Keratinocyte (primary cell): Measurements from ENCODE around the gene NHSL1. TPM values are rescaled to one million over a fixed set of nuclear protein-coding genes. Genes with fewer than 3 reads are reported as not detected.

Source experiments
- DNase-seq: peaks from one replicate; pipeline ENCODE4 v3.0.0-alpha.2; 2011; ENCODE audit warnings: low read depth, missing footprints, low spot score
- FAIRE-seq: peaks from 2 replicates; lab custom pipeline; 2011; peaks lifted over from hg19 to GRCh38; lab: Jason Lieb, UNC
- H2AFZ ChIP-seq: 2 replicates; pipeline ENCODE4 v1.6.0; 2012; ENCODE audit warnings: low read length, control low read depth, inconsistent platforms; ENCODE audit not compliant: control insufficient read depth
- H3K27ac ChIP-seq: 2 replicates; pipeline ENCODE4 v1.5.1; 2011; ENCODE audit warnings: low read length; ENCODE audit not compliant: control insufficient read depth, insufficient read depth
- H3K27me3 ChIP-seq: 3 replicates; pipeline ENCODE4 v1.6.0; 2011; ENCODE audit warnings: low read length; ENCODE audit not compliant: control insufficient read depth, insufficient read depth; ENCODE audit errors: extremely low read depth
- H3K36me3 ChIP-seq, 2 experiments: 2 replicates in 1 of 2; 3 replicates in 1 of 2; pipeline ENCODE4 v1.5.1; 2011; ENCODE audit warnings: low read length in 2 of 2, mild to moderate bottlenecking in 1 of 2; ENCODE audit not compliant: control insufficient read depth in 2 of 2, insufficient read depth in 2 of 2; ENCODE audit errors: extremely low read depth in 1 of 2
- H3K4me1 ChIP-seq: 3 replicates; pipeline ENCODE4 v1.5.1; 2011; ENCODE audit warnings: low read length; ENCODE audit not compliant: control insufficient read depth, insufficient read depth; ENCODE audit errors: extremely low read depth
- H3K4me2 ChIP-seq: 3 replicates; pipeline ENCODE4 v1.6.0; 2011; ENCODE audit warnings: low read depth, low read length; ENCODE audit not compliant: control insufficient read depth, insufficient read depth; ENCODE audit errors: extremely low read depth
- H3K4me3 ChIP-seq, 3 experiments: fragments of 200-600 bp in 1 of 3; sonication (generic) in 1 of 3; 2 replicates in 2 of 3; 3 replicates in 1 of 3; pipeline ENCODE4 v1.5.1; 2011 to 2016; ENCODE audit warnings: low read length in 3 of 3, mild to moderate bottlenecking in 3 of 3, control low read depth in 2 of 3, inconsistent platforms in 1 of 3, low read depth in 1 of 3, mixed read lengths in 1 of 3, mixed run types in 1 of 3, moderate library complexity in 1 of 3; ENCODE audit not compliant: control insufficient read depth in 2 of 3, insufficient read depth in 2 of 3; ENCODE audit errors: extremely low read depth in 1 of 3
- H3K79me2 ChIP-seq: 2 replicates; pipeline ENCODE4 v1.6.0; 2012; ENCODE audit warnings: low read length; ENCODE audit not compliant: control insufficient read depth, insufficient read depth
- H3K9ac ChIP-seq: 3 replicates; pipeline ENCODE4 v1.6.0; 2011; ENCODE audit warnings: low read length; ENCODE audit not compliant: control insufficient read depth, insufficient read depth; ENCODE audit errors: extremely low read depth
- H3K9me1 ChIP-seq: 3 replicates; pipeline ENCODE4 v1.6.0; 2011; ENCODE audit warnings: low read length; ENCODE audit not compliant: control insufficient read depth, insufficient read depth; ENCODE audit errors: extremely low read depth
- H3K9me3 ChIP-seq: 2 replicates; pipeline ENCODE4 v1.5.1; 2012; ENCODE audit warnings: low read depth, low read length; ENCODE audit not compliant: control insufficient read depth
- H4K20me1 ChIP-seq: 3 replicates; pipeline ENCODE4 v1.6.0; 2011; ENCODE audit warnings: low read length; ENCODE audit not compliant: control insufficient read depth, insufficient read depth; ENCODE audit errors: extremely low read depth
- EZH2 ChIP-seq: IDR thresholded peaks from one replicate; pipeline ENCODE4 v1.6.1; 2012; ENCODE audit warnings: inconsistent platforms, mild to moderate bottlenecking, low read length, moderate library complexity
- dilution Hi-C: fragments of 300-500 bp; cut with MboI; formaldehyde crosslinking; loops from one replicate; pipeline ENCODE4 v1.7.0; 2020; ENCODE audit warnings: low sequenced_read_pairs; ENCODE audit not compliant: extremely low pct_ligation_motif_present
- polyA plus RNA-seq, 5 experiments: library from polyadenylated mRNA; depleted of rRNA in 3 of 5; stranded (reverse) in 3 of 5; stranded (forward) in 1 of 5; unstranded in 1 of 5; fragments of >200 nt; gene quantifications; 1 replicate in 1 of 5; 2 replicates in 3 of 5; 3 replicates in 1 of 5; pipeline versions ENCODE4 v1.2.1 to v1.2.3, GENCODE V29; 2011 to 2012; ENCODE audit warnings: missing spikeins in 2 of 5, low read depth in 1 of 5, low replicate concordance in 1 of 5
- TF ChIP-seq, protein P1 (sequence below), 3 experiments: IDR thresholded peaks in 1 of 3; conservative IDR thresholded peaks in 1 of 3; optimal IDR thresholded peaks in 1 of 3; 2 replicates in 2 of 3; 3 replicates in 1 of 3; pipeline versions ENCODE3 to v1.5.1; 2011; ENCODE audit warnings: low read length in 3 of 3, mild to moderate bottlenecking in 3 of 3, moderate library complexity in 2 of 3, control low read depth in 1 of 3, inconsistent platforms in 1 of 3; ENCODE audit not compliant: insufficient read depth in 2 of 3; ENCODE audit errors: extremely low read depth in 1 of 3

The NHSL1 gene
- polyA plus RNA-seq, 1 donor (not counting 4 experiments of a cell fraction or from before 2014, with no cell fraction given): 11.8 TPM

DNA sequence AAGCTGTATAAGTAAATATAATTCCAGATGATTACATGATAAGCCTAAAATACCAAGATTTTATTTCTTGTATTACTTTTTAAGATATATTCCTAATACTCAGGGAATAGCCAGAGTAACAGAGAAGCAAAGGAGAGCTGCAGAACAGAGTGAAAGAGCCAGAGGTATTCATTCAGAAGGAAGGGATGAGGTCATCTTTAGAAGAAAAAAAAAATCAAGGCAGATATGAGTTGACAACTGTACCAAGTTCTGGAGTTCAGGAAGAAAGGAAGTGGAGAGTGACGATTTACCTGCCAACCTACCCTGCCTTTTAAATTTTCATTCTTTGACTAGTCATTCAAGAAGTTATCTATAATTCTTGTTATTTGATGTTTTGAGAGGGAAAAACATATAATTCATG, 28.8 kb upstream of the NHSL1 start:
- dilution Hi-C loops: no loop called here
- Histone ChIP-seq H3K4me2 (no peak overlapping the region), H3K9me1 (no peaks in the 10 kb centered on the region), H3K9ac (no peak overlapping the region), H3K36me3 (peaks cover 0 to 5% of the 10 kb centered on the region in 2 experiments), H2AFZ (no peak overlapping the region), H4K20me1 (peaks cover 3% of the 10 kb centered on the region), H3K4me3 (no peak overlapping the region), H3K79me2 (peaks cover 17% of the 10 kb centered on the region), H3K9me3 (no peaks in the 10 kb centered on the region), H3K4me1 (peaks cover 6% of the 10 kb centered on the region), H3K27me3 (no peaks in the 10 kb centered on the region), H3K27ac (no peak overlapping the region)
- FAIRE-seq: no peak
- TF ChIP-seq EZH2: no peak
- TF ChIP-seq, protein P1, sequence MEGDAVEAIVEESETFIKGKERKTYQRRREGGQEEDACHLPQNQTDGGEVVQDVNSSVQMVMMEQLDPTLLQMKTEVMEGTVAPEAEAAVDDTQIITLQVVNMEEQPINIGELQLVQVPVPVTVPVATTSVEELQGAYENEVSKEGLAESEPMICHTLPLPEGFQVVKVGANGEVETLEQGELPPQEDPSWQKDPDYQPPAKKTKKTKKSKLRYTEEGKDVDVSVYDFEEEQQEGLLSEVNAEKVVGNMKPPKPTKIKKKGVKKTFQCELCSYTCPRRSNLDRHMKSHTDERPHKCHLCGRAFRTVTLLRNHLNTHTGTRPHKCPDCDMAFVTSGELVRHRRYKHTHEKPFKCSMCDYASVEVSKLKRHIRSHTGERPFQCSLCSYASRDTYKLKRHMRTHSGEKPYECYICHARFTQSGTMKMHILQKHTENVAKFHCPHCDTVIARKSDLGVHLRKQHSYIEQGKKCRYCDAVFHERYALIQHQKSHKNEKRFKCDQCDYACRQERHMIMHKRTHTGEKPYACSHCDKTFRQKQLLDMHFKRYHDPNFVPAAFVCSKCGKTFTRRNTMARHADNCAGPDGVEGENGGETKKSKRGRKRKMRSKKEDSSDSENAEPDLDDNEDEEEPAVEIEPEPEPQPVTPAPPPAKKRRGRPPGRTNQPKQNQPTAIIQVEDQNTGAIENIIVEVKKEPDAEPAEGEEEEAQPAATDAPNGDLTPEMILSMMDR (optimal IDR thresholded peaks at IDR 0.05 in 1 of 3, IDR thresholded peaks at IDR 0.05 in 1 of 3, conservative IDR thresholded peaks at IDR 0.05 in 1 of 3; ENCODE audit: extremely low read depth in 1 of 3, insufficient read depth in 2 of 3, low read length in 3 of 3): no peak
- DNase-seq: no peak

DNA sequence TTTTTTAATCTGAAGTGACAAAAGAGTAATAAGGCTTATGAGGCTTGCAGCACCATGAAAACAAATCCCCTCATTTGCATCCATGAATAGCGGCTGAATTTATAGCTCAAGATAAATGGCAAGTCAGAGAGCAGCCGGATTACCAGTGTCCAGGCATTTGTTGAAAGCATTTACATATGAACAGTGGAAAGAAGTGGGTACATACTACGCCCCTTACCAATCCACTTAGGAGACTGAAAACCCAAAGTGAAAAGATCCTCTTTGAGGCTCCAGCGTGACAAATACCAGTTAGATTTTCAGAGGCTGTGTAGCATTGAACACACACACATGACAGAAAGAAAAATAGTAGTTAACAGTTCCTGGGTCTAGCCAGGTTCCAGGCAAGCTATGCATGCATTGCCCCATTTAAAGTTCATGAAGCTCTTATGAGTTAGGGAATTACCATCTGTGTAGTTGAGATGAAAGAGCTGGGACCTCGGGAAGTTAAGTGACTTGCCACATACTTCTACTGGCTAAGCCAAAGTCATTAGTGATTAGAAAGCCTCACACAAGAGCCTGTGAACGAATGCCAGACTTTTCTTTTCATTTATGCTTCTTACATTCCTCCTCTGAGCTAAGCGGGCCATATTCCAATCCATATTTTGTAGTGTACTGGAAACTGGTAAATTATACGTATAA, 28.3 kb upstream of the NHSL1 start:
- Histone ChIP-seq H3K9me3 (no peaks in the 10 kb centered on the region), H3K9ac (no peak overlapping the region), H2AFZ (no peak overlapping the region), H4K20me1 (peaks cover 3% of the 10 kb centered on the region), H3K4me2 (no peak overlapping the region), H3K4me1 (peaks cover 6% of the 10 kb centered on the region), H3K4me3 (no peak overlapping the region), H3K9me1 (no peaks in the 10 kb centered on the region), H3K79me2 (peaks cover 14% of the 10 kb centered on the region), H3K27ac (no peak overlapping the region), H3K36me3 (peaks cover 0 to 2% of the 10 kb centered on the region in 2 experiments), H3K27me3 (no peaks in the 10 kb centered on the region)
- no peak for TF ChIP-seq EZH2
- TF ChIP-seq, protein P1 (optimal IDR thresholded peaks at IDR 0.05 in 1 of 3, IDR thresholded peaks at IDR 0.05 in 1 of 3, conservative IDR thresholded peaks at IDR 0.05 in 1 of 3; ENCODE audit: extremely low read depth in 1 of 3, insufficient read depth in 2 of 3, low read length in 3 of 3): no peak
- FAIRE-seq: no peak
- no peak for DNase-seq
- dilution Hi-C loops: no loop called here
